Measurements from ENCODE around the gene SIT1.
"Not testable (repeated sequence)": the region's sequence is repeated elsewhere in the genome, so short reads cannot be mapped to it uniquely, and the experiment has no call there.

The SIT1 gene

GRCh38 chr9:35636877-35637246 is 13.9 kb downstream of the SIT1 start:
- not testable (repeated sequence) for DNase-seq (ENCODE audit: low read depth)

- DNase-seq (ENCODE audit: low read depth), result no peak
Observed at GRCh38 chr9:35636135-35636876, 14.4 kb downstream of the SIT1 start.

GRCh38 chr9:35635730-35636129 is 15.0 kb downstream of the SIT1 start:
- DNase-seq (ENCODE audit: low read depth), result no peak

GRCh38 chr9:35629597-35629996 is 21.1 kb downstream of the SIT1 start:
- no peak for DNase-seq (ENCODE audit: low read depth)

- DNase-seq (ENCODE audit: low read depth), result no peak
Observed at GRCh38 chr9:35628389-35628991, 22.2 kb downstream of the SIT1 start.

GRCh38 chr9:35627575-35627974 is 23.2 kb downstream of the SIT1 start:
- DNase-seq (ENCODE audit: low read depth), result no peak

- DNase-seq (ENCODE audit: low read depth), result no peak
Observed at GRCh38 chr9:35619800-35620158, 31.0 kb downstream of the SIT1 start.

GRCh38 chr9:35618854-35619799 is 31.6 kb downstream of the SIT1 start:
- no peak for DNase-seq (ENCODE audit: low read depth)

GRCh38 chr9:35618325-35618727 is 32.4 kb downstream of the SIT1 start, which contains the start of gene CD72:
CD72 (minus strand) TSS chr9:35618413; CDS start chr9:35618303, 110 bp downstream.
- DNase-seq (ENCODE audit: low read depth), result no peak

GRCh38 chr9:35617548-35617947 is 33.2 kb downstream of the SIT1 start:
- no peak for DNase-seq (ENCODE audit: low read depth)

- DNase-seq (ENCODE audit: low read depth), result no peak
Observed at GRCh38 chr9:35616681-35617459, 33.9 kb downstream of the SIT1 start.

GRCh38 chr9:35615981-35616680 is 34.6 kb downstream of the SIT1 start:
- no peak for DNase-seq (ENCODE audit: low read depth)

- DNase-seq (ENCODE audit: low read depth), result no peak
Observed at GRCh38 chr9:35612843-35613242, 37.9 kb downstream of the SIT1 start.

GRCh38 chr9:35612066-35612465 is 38.7 kb downstream of the SIT1 start:
- DNase-seq (ENCODE audit: low read depth), result not testable (repeated sequence)

GRCh38 chr9:35611230-35611797 is 39.4 kb downstream of the SIT1 start:
- no peak for DNase-seq (ENCODE audit: low read depth)

GRCh38 chr9:35609820-35610163 is 40.9 kb downstream of the SIT1 start:
- DNase-seq (ENCODE audit: low read depth), result no peak

- no peak for DNase-seq (ENCODE audit: low read depth)
Observed at GRCh38 chr9:35609001-35609819, 41.5 kb downstream of the SIT1 start.

- no peak for DNase-seq (ENCODE audit: low read depth)
Observed at GRCh38 chr9:35608221-35608620, 42.5 kb downstream of the SIT1 start.

GRCh38 chr9:35606726-35607125 is 44.0 kb downstream of the SIT1 start:
- no peak for DNase-seq (ENCODE audit: low read depth)

GRCh38 chr9:35606138-35606504 is 44.6 kb downstream of the SIT1 start:
- DNase-seq (ENCODE audit: low read depth), result no peak
